OCI-LY1 (cell line): ENCODE measurements around the gene KLHL5.
A peak's percentile ranks its signal among the peaks of the same experiment; 100 is the strongest.

Experiments
- H2AFZ ChIP-seq: fragments of 200-600 bp; sonication (generic), shearing (Covaris generic); 2 replicates; pipeline ENCODE4 v1.6.0; 2014; ENCODE audit warnings: antibody characterized with exemption, mild to moderate bottlenecking, low read length
- H3F3A ChIP-seq: fragments of 200-600 bp; sonication (generic), shearing (Covaris generic); 2 replicates; pipeline ENCODE4 v1.6.0; 2014; ENCODE audit warnings: mild to moderate bottlenecking, antibody characterized with exemption, low read length, moderate library complexity; ENCODE audit not compliant: insufficient read depth
- H3K27ac ChIP-seq: fragments of 200-600 bp; sonication (generic); 2 replicates; pipeline ENCODE4 v1.5.1; 2014; ENCODE audit warnings: low read length, mixed run types, mild to moderate bottlenecking, low read depth; ENCODE audit not compliant: poor library complexity, severe bottlenecking
- H3K27me3 ChIP-seq: fragments of 200-600 bp; sonication (generic); 2 replicates; pipeline ENCODE4 v1.6.0; 2014; ENCODE audit warnings: antibody characterized with exemption, mild to moderate bottlenecking, low read length, moderate library complexity; ENCODE audit not compliant: insufficient read depth
- H3K36me3 ChIP-seq: fragments of 200-600 bp; sonication (generic); 2 replicates; pipeline ENCODE4 v1.6.1; 2014; ENCODE audit warnings: mild to moderate bottlenecking, antibody characterized with exemption, low read length, moderate library complexity, mixed read lengths; ENCODE audit not compliant: insufficient read depth
- H3K4me1 ChIP-seq: fragments of 200-600 bp; sonication (generic); 2 replicates; pipeline ENCODE4 v1.5.1; 2014; ENCODE audit warnings: mild to moderate bottlenecking, low read length, moderate library complexity; ENCODE audit not compliant: insufficient read depth, severe bottlenecking
- H3K4me2 ChIP-seq: fragments of 200-600 bp; sonication (generic), shearing (Covaris generic); 2 replicates; pipeline ENCODE4 v1.6.1; 2014; ENCODE audit warnings: low read length
- H3K4me3 ChIP-seq: fragments of 200-600 bp; sonication (generic); 2 replicates; pipeline ENCODE4 v1.5.1; 2014; ENCODE audit warnings: low read length, low read depth, mild to moderate bottlenecking, mixed read lengths; ENCODE audit not compliant: poor library complexity, severe bottlenecking
- H3K79me2 ChIP-seq: fragments of 200-600 bp; shearing (Covaris generic); 2 replicates; pipeline ENCODE4 v1.6.1; 2016; ENCODE audit warnings: mixed run types, low read length, mixed read lengths; ENCODE audit not compliant: insufficient read depth
- H3K9ac ChIP-seq: fragments of 200-600 bp; sonication (generic), shearing (Covaris generic); 2 replicates; pipeline ENCODE4 v1.6.1; 2014; ENCODE audit warnings: mild to moderate bottlenecking, low read length, mixed read lengths
- H3K9me2 ChIP-seq: fragments of 200-600 bp; sonication (generic), shearing (Covaris generic); 2 replicates; pipeline ENCODE4 v1.6.1; 2014; ENCODE audit warnings: low read depth, mild to moderate bottlenecking, low read length, mixed read lengths
- H3K9me3 ChIP-seq: fragments of 200-600 bp; shearing (Covaris generic); 2 replicates; pipeline ENCODE4 v1.6.1; 2014; ENCODE audit warnings: low read length, mixed read lengths
- H4K20me1 ChIP-seq: fragments of 200-600 bp; sonication (generic), shearing (Covaris generic); 2 replicates; pipeline ENCODE4 v1.6.0; 2016; ENCODE audit warnings: mild to moderate bottlenecking, low read length; ENCODE audit not compliant: insufficient read depth
- CTCF ChIP-seq: fragments of 200-600 bp; sonication (generic), shearing (Covaris generic); IDR thresholded peaks from 2 replicates; pipeline ENCODE4 v1.5.1; 2017; ENCODE audit warnings: mild to moderate bottlenecking, antibody characterized with exemption, low read length, moderate library complexity, mixed read lengths
- EZH2 ChIP-seq: fragments of 200-600 bp; sonication (generic), shearing (Covaris generic); IDR thresholded peaks from 2 replicates; pipeline ENCODE4 v1.8.0; 2017; ENCODE audit warnings: borderline replicate concordance, mixed run types, mild to moderate bottlenecking, antibody characterized with exemption, low read length, moderate library complexity, mixed read lengths

KLHL5 gene

GRCh38 chr4:39044956-39045826, 16.8 kb upstream of the KLHL5 start:
- H3K9ac ChIP-seq = peak overlapping the region; percentile 85
- peak overlapping the region; percentile 91 for H3K4me2 ChIP-seq
- H3K4me3 ChIP-seq = peak overlapping the region; percentile 69
- no peak for TF ChIP-seq CTCF
- TF ChIP-seq EZH2 = no peak
- H3K4me1 ChIP-seq = peaks cover 68% of the 10 kb centered on the region
- H2AFZ ChIP-seq = no peak overlapping the region
- H4K20me1 ChIP-seq = no peaks in the 10 kb centered on the region
- peak overlapping the region; percentile 85 for H3K27ac ChIP-seq
- peaks cover 5% of the 10 kb centered on the region; the same call in 1 of the 2 replicates for H3K36me3 ChIP-seq
- H3F3A ChIP-seq = no peaks in the 10 kb centered on the region
- H3K9me3 ChIP-seq = no peaks in the 10 kb centered on the region
- H3K79me2 ChIP-seq = peaks cover 43% of the 10 kb centered on the region
- H3K9me2 ChIP-seq = no peaks in the 10 kb centered on the region
- H3K27me3 ChIP-seq = no peaks in the 10 kb centered on the region

- Histone ChIP-seq H3K79me2 (peaks cover 49% of the 10 kb centered on the region), H3K4me1 (peaks cover 75% of the 10 kb centered on the region), H3K9me3 (no peaks in the 10 kb centered on the region), H3K4me3 (peak overlapping the region; percentile 69), H3K4me2 (peak overlapping the region; percentile 91), H2AFZ (no peak overlapping the region), H3K36me3 (peaks cover 10% of the 10 kb centered on the region; the same call in 1 of the 2 replicates), H3K27ac (peak overlapping the region; percentile 85), H3K9ac (peak overlapping the region; percentile 85), H3K9me2 (no peaks in the 10 kb centered on the region), H3K27me3 (no peaks in the 10 kb centered on the region), H3F3A (no peaks in the 10 kb centered on the region), H4K20me1 (no peaks in the 10 kb centered on the region)
- no peak for TF ChIP-seq CTCF
- TF ChIP-seq EZH2 = no peak
These were observed 16.2 kb upstream of the KLHL5 start for GRCh38 chr4:39045827-39046221.

- peak overlapping the region; percentile 85 for H3K27ac ChIP-seq
- no peaks in the 10 kb centered on the region for H3K9me3 ChIP-seq
- peaks cover 54% of the 10 kb centered on the region for H3K79me2 ChIP-seq
- H3K4me1 ChIP-seq = peaks cover 75% of the 10 kb centered on the region
- peak overlapping the region; percentile 69 for H3K4me3 ChIP-seq
- no peaks in the 10 kb centered on the region for H3K27me3 ChIP-seq
- H4K20me1 ChIP-seq = no peaks in the 10 kb centered on the region
- H3K9ac ChIP-seq = peak overlapping the region; percentile 85
- H3K9me2 ChIP-seq = no peaks in the 10 kb centered on the region
- H2AFZ ChIP-seq = no peak overlapping the region
- H3K36me3 ChIP-seq = peaks cover 10% of the 10 kb centered on the region; the same call in 1 of the 2 replicates
- H3K4me2 ChIP-seq = peak overlapping the region; percentile 91
- no peaks in the 10 kb centered on the region for H3F3A ChIP-seq
- no peak for TF ChIP-seq CTCF
- no peak for TF ChIP-seq EZH2
These were observed 15.8 kb upstream of the KLHL5 start for GRCh38 chr4:39046249-39046648.
